Right cardiac atrium (tissue), 5 donors: ENCODE data around the gene SNX3. TPM values are rescaled to one million over a fixed set of nuclear protein-coding genes. Genes with fewer than 3 reads are reported as not detected.

Experiments
- ATAC-seq, 2 donors: fragments of 200-7000 bp; cut with Tn5 transposase; one replicate each; pipeline versions ENCODE4 v1.8.0 to v1.9.1; 2020; ENCODE audit warnings: moderate library complexity in 2 of 2, mild to moderate bottlenecking in 1 of 2
- DNase-seq, 3 donors: peaks; one replicate each; pipeline ENCODE4 v3.0.0-alpha.2; 2020
- H3K27ac ChIP-seq: one replicate; pipeline ENCODE4 v1.5.1; 2013; ENCODE audit warnings: mild to moderate bottlenecking, low read length, control low read depth, moderate library complexity
- H3K27me3 ChIP-seq: one replicate; pipeline ENCODE4 v1.6.1; 2013; ENCODE audit not compliant: control insufficient read depth, insufficient read depth
- H3K4me1 ChIP-seq: one replicate; pipeline ENCODE4 v1.6.1; 2013; ENCODE audit warnings: low read length; ENCODE audit not compliant: control insufficient read depth, insufficient read depth
- H3K4me3 ChIP-seq: one replicate; pipeline ENCODE4 v1.5.1; 2013; ENCODE audit warnings: low read length, control low read depth
- H3K9me3 ChIP-seq: one replicate; pipeline ENCODE4 v1.6.1; 2013; ENCODE audit warnings: low read length; ENCODE audit not compliant: control insufficient read depth
- WGBS: extraction: QIAGEN DNeasy Blood & Tissue Kit; methylation state at CpG from one replicate; pipeline ENCODE4 v1.1.7; 2013; 5-methylcytosine and 5-hydroxymethylcytosine counted together
- intact Hi-C, 4 donors: fragments of 100-400 bp; cut with DNase I; formaldehyde crosslinking; loops; one replicate each; pipeline versions ENCODE4 v1.11.0 to v1.14.0; 2022 to 2023
- polyA plus RNA-seq: library from polyadenylated mRNA; stranded (reverse); fragments of 200-250 nt; gene quantifications from one replicate; pipeline ENCODE4 v1.2.3, GENCODE V29; 2013
- total RNA-seq, 4 donors: library from RNA; stranded (reverse); fragmentation: NEBNext Ultra II Directional; extraction: Animal tissue kit (Norgen Biotek cat#: 25700); gene quantifications; one replicate each; pipeline ENCODE4 v1.2.1, GENCODE V29; 2021
- donor health status: healthy with polysubstance abuse.
- donor health status: DM: no; HTN: yes; CAD: no.
- donor health status: DM: no; HTN: no; CAD: no.
- donor health status: DM: no; HTN: yes; CAD: no; lungs with severe emphysema.
- donor health status: DM: yes; HTN: yes; CAD: no.

SNX3 gene
- total and polyA plus RNA-seq, 5 donors: 203 to 354 (median 248) TPM

- no peak for DNase-seq
These were observed 90.2 kb downstream of the SNX3 start for GRCh38 chr6:108170332-108171290.

GRCh38 chr6:108169464-108170331 lies 91.1 kb downstream of the SNX3 start:
- DNase-seq (peak in 1 of 3 donors; percentile 50), ATAC-seq (peak in 1 of 2 donors; percentile 22)
- peaks cover 4% of the 10 kb centered on the region for H3K4me1 ChIP-seq
- no peaks in the 10 kb centered on the region for H3K27me3 ChIP-seq
- no peak overlapping the region for H3K27ac ChIP-seq
- H3K4me3 ChIP-seq: no peak overlapping the region
- H3K9me3 ChIP-seq: no peaks in the 10 kb centered on the region
- 7% methylated on average over 55 of the region's 55 CpGs for WGBS
- intact Hi-C loops: no loop called here

More at GRCh38 chr6:108170332-108171290, 90.2 kb downstream of the SNX3 start:
- no peak for ATAC-seq
- Histone ChIP-seq H3K4me1 (peaks cover 2% of the 10 kb centered on the region), H3K9me3 (no peaks in the 10 kb centered on the region), H3K4me3 (no peak overlapping the region), H3K27me3 (no peaks in the 10 kb centered on the region), H3K27ac (no peak overlapping the region)
- intact Hi-C loops: no loop called here
- WGBS: 14% methylated on average over 31 of the region's 31 CpGs

- WGBS: 3% methylated on average over 63 of the region's 63 CpGs
- ATAC-seq (peak; percentile 43 to 60), DNase-seq (peak in 2 of 3 donors; percentile 61 to 68)
- no peaks in the 10 kb centered on the region for H3K9me3 ChIP-seq
- H3K27me3 ChIP-seq: no peaks in the 10 kb centered on the region
- intact Hi-C loops: no loop called here
- no peak overlapping the region for H3K27ac ChIP-seq
- peak overlapping the region; percentile 33 for H3K4me3 ChIP-seq
- H3K4me1 ChIP-seq: peaks cover 4% of the 10 kb centered on the region
These were observed 92.1 kb downstream of the SNX3 start for GRCh38 chr6:108168501-108169463.

GRCh38 chr6:108168090-108168463 lies 92.8 kb downstream of the SNX3 start:
- intact Hi-C loops: no loop called here
- Histone ChIP-seq H3K9me3 (no peaks in the 10 kb centered on the region), H3K4me1 (peaks cover 4% of the 10 kb centered on the region), H3K27ac (no peak overlapping the region), H3K4me3 (peak overlapping the region; percentile 33), H3K27me3 (no peaks in the 10 kb centered on the region)
- no peak for DNase-seq
- ATAC-seq: no peak
- WGBS: 24% methylated on average over 23 of the region's 23 CpGs

GRCh38 chr6:108167449-108168089 lies 93.3 kb downstream of the SNX3 start:
- DNase-seq (peak in 1 of 3 donors; percentile 53), ATAC-seq (no peak)
- Histone ChIP-seq H3K27me3 (no peaks in the 10 kb centered on the region), H3K9me3 (no peaks in the 10 kb centered on the region), H3K4me1 (peaks cover 4% of the 10 kb centered on the region), H3K4me3 (peak overlapping the region; percentile 33), H3K27ac (no peak overlapping the region)
- WGBS: 33% methylated on average over 35 of the region's 35 CpGs
- intact Hi-C loops: no loop called here

- 9% methylated on average over 58 of the region's 58 CpGs for WGBS
- no peak overlapping the region for H3K27ac ChIP-seq
- H3K4me1 ChIP-seq: peaks cover 4% of the 10 kb centered on the region
- no peaks in the 10 kb centered on the region for H3K9me3 ChIP-seq
- intact Hi-C loops: no loop called here
- no peaks in the 10 kb centered on the region for H3K27me3 ChIP-seq
- DNase-seq (no peak), ATAC-seq (no peak)
- H3K4me3 ChIP-seq: no peak overlapping the region
These were observed 94.0 kb downstream of the SNX3 start for GRCh38 chr6:108166664-108167448.

GRCh38 chr6:108165714-108166663 lies 94.9 kb downstream of the SNX3 start, which contains the start of gene NR2E1:
Gene NR2E1 (plus strand): TSS chr6:108166022. CDS start chr6:108166766, 744 bp downstream.
- Histone ChIP-seq H3K4me3 (no peak within 1 kb of the TSS), H3K4me1 (peaks cover 4% of the 10 kb centered on the region), H3K27me3 (no peaks in the 10 kb centered on the region), H3K27ac (no peak within 1 kb of the TSS), H3K9me3 (no peaks in the 10 kb centered on the region)
- intact Hi-C loops: no loop called here
- 2% methylated on average over 54 of the region's 54 CpGs for WGBS
- ATAC-seq (no peak), DNase-seq (no peak)

- intact Hi-C loops: no loop called here
- Histone ChIP-seq H3K4me3 (no peak overlapping the region), H3K27ac (no peak overlapping the region), H3K27me3 (no peaks in the 10 kb centered on the region), H3K9me3 (no peaks in the 10 kb centered on the region), H3K4me1 (peaks cover 4% of the 10 kb centered on the region)
- no peak for ATAC-seq
- no peak for DNase-seq
- 3% methylated on average over 69 of the region's 69 CpGs for WGBS
These were observed 95.8 kb downstream of the SNX3 start for GRCh38 chr6:108164815-108165706.
